K562 (cell line): ENCODE results near the gene AIDA. TPM values are rescaled to one million over a fixed set of nuclear protein-coding genes. Genes with fewer than 3 reads are reported as not detected.
A peak's percentile ranks its signal among the peaks of the same experiment; 100 is the strongest.

Experiments used
- ATAC-seq: fragments of 200-7000 bp; cut with Tn5 transposase; 3 replicates; pipeline ENCODE4 v1.9.1; 2020; ENCODE audit warnings: moderate library complexity
- BruUV-seq: library from RNA; stranded (reverse); fragments of 400-500 nt; replicated peaks from 2 replicates; lab custom pipeline; 2021; lab: Mats Ljungman, UMichigan
- CTCF ChIA-PET: fragments of 300-600 bp; formaldehyde crosslinking; extraction: SDS; loops from one replicate; lab custom pipeline; 2021; ENCODE audit warnings: low intra/inter-chr PET ratio; lab: Yijun Ruan, JAX
- POLR2A ChIA-PET: fragments of 300-600, 350-650 bp; sonication (Branson Sonifier 250); formaldehyde crosslinking; extraction: SDS; loops from one replicate; lab custom pipeline; 2021; ENCODE audit warnings: antibody characterized with exemption, inconsistent platforms; lab: Yijun Ruan, JAX
- DNase-seq, 4 experiments: peaks; one replicate each; pipeline versions ENCODE4 v3.0.0 to v3.0.0-alpha.2; 2011 to 2018; ENCODE audit warnings: low spot score in 3 of 4, mixed read lengths in 3 of 4; ENCODE audit errors: extremely low read depth in 1 of 4
- FAIRE-seq: peaks from 2 replicates; lab custom pipeline; 2011; peaks lifted over from hg19 to GRCh38; lab: Jason Lieb, UNC
- H2AFZ ChIP-seq: 2 replicates; pipeline ENCODE4 v1.6.0; 2011; ENCODE audit warnings: low read depth, low read length, control low read depth, inconsistent platforms
- H3K27ac ChIP-seq: fragments of 200-600 bp; 3 replicates; pipeline ENCODE4 v1.8.0; 2011; ENCODE audit warnings: low read depth, mild to moderate bottlenecking, control low read depth, inconsistent platforms, low read length, moderate library complexity, mixed read lengths; ENCODE audit errors: extremely low read depth
- H3K27me3 ChIP-seq, 2 experiments: fragments of 300-600 bp in 1 of 2; 2 replicates in 1 of 2; 3 replicates in 1 of 2; pipeline versions ENCODE4 v1.6.0 to v1.8.0; 2011; ENCODE audit warnings: inconsistent platforms in 2 of 2, low read length in 2 of 2, mild to moderate bottlenecking in 1 of 2, mixed read lengths in 1 of 2, moderate library complexity in 1 of 2; ENCODE audit not compliant: control insufficient read depth in 2 of 2, insufficient read depth in 2 of 2
- H3K36me3 ChIP-seq: fragments of 300-600 bp; 3 replicates; pipeline ENCODE4 v1.8.0; 2011; ENCODE audit warnings: mild to moderate bottlenecking, low read length, inconsistent platforms; ENCODE audit not compliant: control insufficient read depth, insufficient read depth
- H3K4me1 ChIP-seq, 2 experiments: fragments of 200-600 bp in 1 of 2; replicated peaks in 1 of 2; 2 replicates in 1 of 2; 3 replicates in 1 of 2; pipeline versions ENCODE4 v1.5.1 to v1.8.0; 2011; ENCODE audit warnings: inconsistent platforms in 2 of 2, low read length in 2 of 2, mild to moderate bottlenecking in 1 of 2, mixed read lengths in 1 of 2, moderate library complexity in 1 of 2; ENCODE audit not compliant: control insufficient read depth in 2 of 2, insufficient read depth in 2 of 2
- H3K4me2 ChIP-seq: 2 replicates; pipeline ENCODE4 v1.6.1; 2011; ENCODE audit warnings: low read length, control low read depth, inconsistent platforms, mixed read lengths; ENCODE audit not compliant: insufficient read depth
- H3K4me3 ChIP-seq: fragments of 200-600 bp; sonication (generic), shearing (Covaris generic); 2 replicates; pipeline ENCODE4 v1.5.1; 2016; ENCODE audit warnings: control low read depth, inconsistent platforms
- H3K79me2 ChIP-seq: fragments of 200-600 bp; 3 replicates; pipeline ENCODE4 v1.8.0; 2011; ENCODE audit warnings: low read length, inconsistent platforms; ENCODE audit not compliant: control insufficient read depth, insufficient read depth
- H3K9ac ChIP-seq, 2 experiments: 2 replicates each; pipeline versions ENCODE4 v1.6.0 to v1.6.1; 2011; ENCODE audit warnings: low read depth in 2 of 2, low read length in 2 of 2, control low read depth in 1 of 2, inconsistent platforms in 1 of 2, mild to moderate bottlenecking in 1 of 2, mixed read lengths in 1 of 2; ENCODE audit not compliant: insufficient read depth in 1 of 2
- H3K9me1 ChIP-seq: one replicate; pipeline ENCODE4 v1.6.0; 2011; ENCODE audit warnings: inconsistent platforms, mild to moderate bottlenecking, low read length, moderate library complexity; ENCODE audit not compliant: control insufficient read depth, insufficient read depth
- H3K9me3 ChIP-seq: replicated peaks from 2 replicates; pipeline ENCODE4 v1.5.1; 2011; ENCODE audit warnings: low read depth, low read length, inconsistent platforms; ENCODE audit not compliant: control insufficient read depth, insufficient read depth
- H4K20me1 ChIP-seq: replicated peaks from 2 replicates; pipeline ENCODE4 v1.6.1; 2011; ENCODE audit warnings: low read length, inconsistent platforms, mixed read lengths; ENCODE audit not compliant: control insufficient read depth, insufficient read depth
- BRF2 ChIP-seq: IDR thresholded peaks from 3 replicates; pipeline ENCODE4 v1.6.1; 2011; ENCODE audit warnings: borderline replicate concordance, mild to moderate bottlenecking; ENCODE audit not compliant: insufficient read length, insufficient read depth
- MAFF ChIP-seq: IDR thresholded peaks from 2 replicates; pipeline ENCODE4 v1.6.1; 2012; ENCODE audit warnings: low read length, improper control_type of control experiment
- NCOR1 ChIP-seq: fragments of 450-650 bp; IDR thresholded peaks from 2 replicates; pipeline ENCODE4 v1.6.1; 2016; ENCODE audit warnings: mild to moderate bottlenecking, moderate library complexity
- PKNOX1 ChIP-seq: fragments of 450-650 bp; IDR thresholded peaks from 2 replicates; pipeline ENCODE4 v1.6.1; 2016
- STAT5B ChIP-seq: fragments of 250-450 bp; sonication (Bioruptor Pico); IDR thresholded peaks from 2 replicates; pipeline ENCODE4 v1.8.0; 2021; ENCODE audit warnings: mild to moderate bottlenecking, inconsistent platforms
- ZKSCAN3 ChIP-seq: fragments of 250-450 bp; sonication (Bioruptor Pico); IDR thresholded peaks from 2 replicates; pipeline ENCODE4 v1.4.0; 2020
- ZNF518B ChIP-seq: fragments of 250-450 bp; sonication (Bioruptor Pico); IDR thresholded peaks from 2 replicates; pipeline ENCODE4 v1.5.0; 2021; ENCODE audit warnings: mild to moderate bottlenecking, moderate library complexity
- ZNF592 ChIP-seq: fragments of 450-650 bp; IDR thresholded peaks from 2 replicates; pipeline ENCODE4 v1.6.1; 2017; ENCODE audit warnings: antibody characterized with exemption, mild to moderate bottlenecking
- ZNF644 ChIP-seq: fragments of 200-800 bp; sonication (Bioruptor generic); IDR thresholded peaks from 2 replicates; pipeline ENCODE4 v1.6.1; 2016; ENCODE audit warnings: low read depth, missing genetic modification characterization, missing compliant biosample characterization
- ZNF77 ChIP-seq: fragments of 250-450 bp; sonication (Bioruptor Pico); IDR thresholded peaks from 2 replicates; pipeline ENCODE4 v1.5.0; 2020
- WGBS: fragments of 100-300 bp; shearing (Covaris generic); methylation state at CpG from one replicate; pipeline ENCODE4 v1.1.6; 2016; ENCODE audit warnings: low coverage, mixed read lengths; ENCODE audit not compliant: insufficient coverage; ENCODE audit errors: missing lambda C conversion rate; 5-methylcytosine and 5-hydroxymethylcytosine counted together
- in situ Hi-C: fragments of 300-500 bp; cut with MboI; formaldehyde crosslinking; loops from 4 replicates; pipeline ENCODE4 v1.15.0; 2018; ENCODE audit warnings: inconsistent platforms, mixed read lengths
- intact Hi-C: fragments of 100-400 bp; cut with micrococcal nuclease; formaldehyde crosslinking; loops from 2 replicates; pipeline ENCODE4 v1.14.2; 2022
- polyA plus RNA-seq, 8 experiments: library from polyadenylated mRNA; depleted of rRNA in 4 of 8; stranded (reverse) in 5 of 8; unstranded in 3 of 8; fragments of >200 nt; fragmentation: Nextera tagmentation in 2 of 8; fragmentation: Illumina TruSeq in 1 of 8; extraction: Ambion mirVana in 2 of 8; extraction: Trizol in 1 of 8; gene quantifications; 2 replicates each; pipeline versions ENCODE4 v1.2.1 to v1.2.3, GENCODE V29; 2011 to 2014; ENCODE audit warnings: inconsistent platforms in 1 of 8, missing spikeins in 1 of 8
- total RNA-seq, 7 experiments: library from RNA; depleted of rRNA in 6 of 7; stranded (reverse); fragments of >200 nt in 6 of 7; fragmentation: Illumina TruSeq in 2 of 7; extraction: Trizol in 2 of 7; gene quantifications; 2 replicates each; pipeline versions ENCODE4 v1.2.1 to v1.2.3, GENCODE V29; 2011 to 2021; ENCODE audit warnings: low replicate concordance in 1 of 7

The AIDA gene
- total and polyA plus RNA-seq, 9 of the 15 experiments (the other 6 are each of a cell fraction or from before 2014, with no cell fraction given): 18.2 to 77.9 (median 24.9) TPM

GRCh38 chr1:222643938-222644635 lies 68.2 kb downstream of the AIDA start (continued):
- TF ChIP-seq BRF2 (no peak), ZKSCAN3 (CRISPR knock-in tag) (no peak)

GRCh38 chr1:222643606-222643937 lies 68.7 kb downstream of the AIDA start:
- peak in 2 of 4 experiments; percentile 43 to 72 for DNase-seq
- Histone ChIP-seq H3K27ac (peak overlapping the region; percentile 88), H3K27me3 (no peaks in the 10 kb centered on the region), H3K4me2 (peak overlapping the region; percentile 99), H4K20me1 (no peaks in the 10 kb centered on the region), H3K36me3 (peaks cover 54% of the 10 kb centered on the region; the same call in 2 of the 3 replicates), H3K9me3 (no peaks in the 10 kb centered on the region), H3K4me1 (no peaks in the 10 kb centered on the region; a peak in 2 of 5 replicates), H3K9ac (peak overlapping the region; percentile 85 to 97), H3K79me2 (peaks cover 23% of the 10 kb centered on the region), H3K9me1 (no peaks in the 10 kb centered on the region), H3K4me3 (peak overlapping the region; percentile 88), H2AFZ (peak overlapping the region; percentile 82)
- POLR2A ChIA-PET: interaction anchor here (0.7 to 2.5 kb wide), 7 partner anchors 9 to 180 kb away, joined by 3 to 20 read pairs (median 5); partner anchors contain the start of gene TAF1A
- BruUV-seq: TSS peak; percentile 98
- in situ Hi-C loops (no loop called here), intact Hi-C loops (loop anchor here (2.0 to 5.0 kb wide), 2 partner anchors 25 to 439 kb away; partner anchors contain the start of gene MIA3)
- WGBS: 1% methylated on average over 10 of the region's 10 CpGs
- ATAC-seq: peak; percentile 74
- CTCF ChIA-PET: no interaction called here
- no peak for FAIRE-seq
- TF ChIP-seq ZNF518B (CRISPR knock-in tag): no peak
- 0 out of 2 replicates have a peak, but pooled peaks have one; percentile 20 for TF ChIP-seq ZNF592
- peak; percentile 62; the same call in 1 of the 2 replicates for TF ChIP-seq ZNF644 (tag)
- TF ChIP-seq NCOR1: peak; percentile 20; the same call in 1 of the 2 replicates
- TF ChIP-seq STAT5B: no peak
- TF ChIP-seq ZNF77 (CRISPR knock-in tag): no peak
- TF ChIP-seq PKNOX1: peak; percentile 19; the same call in 1 of the 2 replicates
- no peak for TF ChIP-seq MAFF
